ENCODE results near the gene CFAP97D2. TPM values are rescaled to one million over a fixed set of nuclear protein-coding genes. Genes with fewer than 3 reads are reported as not detected.
A peak's percentile ranks its signal among the peaks of the same experiment; 100 is the strongest.

Gene CFAP97D2
- total and polyA plus RNA-seq, 4 donors = 1.3 to 3.7 (median 1.5) TPM

GRCh38 chr13:114230117-114230516 lies 51.1 kb downstream of the CFAP97D2 start:
- DNase-seq (no peak), ATAC-seq (ENCODE audit: insufficient read depth, low FRiP score) (no peak)
- TF ChIP-seq, protein P1, sequence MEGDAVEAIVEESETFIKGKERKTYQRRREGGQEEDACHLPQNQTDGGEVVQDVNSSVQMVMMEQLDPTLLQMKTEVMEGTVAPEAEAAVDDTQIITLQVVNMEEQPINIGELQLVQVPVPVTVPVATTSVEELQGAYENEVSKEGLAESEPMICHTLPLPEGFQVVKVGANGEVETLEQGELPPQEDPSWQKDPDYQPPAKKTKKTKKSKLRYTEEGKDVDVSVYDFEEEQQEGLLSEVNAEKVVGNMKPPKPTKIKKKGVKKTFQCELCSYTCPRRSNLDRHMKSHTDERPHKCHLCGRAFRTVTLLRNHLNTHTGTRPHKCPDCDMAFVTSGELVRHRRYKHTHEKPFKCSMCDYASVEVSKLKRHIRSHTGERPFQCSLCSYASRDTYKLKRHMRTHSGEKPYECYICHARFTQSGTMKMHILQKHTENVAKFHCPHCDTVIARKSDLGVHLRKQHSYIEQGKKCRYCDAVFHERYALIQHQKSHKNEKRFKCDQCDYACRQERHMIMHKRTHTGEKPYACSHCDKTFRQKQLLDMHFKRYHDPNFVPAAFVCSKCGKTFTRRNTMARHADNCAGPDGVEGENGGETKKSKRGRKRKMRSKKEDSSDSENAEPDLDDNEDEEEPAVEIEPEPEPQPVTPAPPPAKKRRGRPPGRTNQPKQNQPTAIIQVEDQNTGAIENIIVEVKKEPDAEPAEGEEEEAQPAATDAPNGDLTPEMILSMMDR (IDR thresholded peaks at IDR 0.05; ENCODE audit: control extremely low read depth, extremely low read depth) = no peak
- Histone ChIP-seq H3K4me1 (ENCODE audit: control insufficient read depth in 5 of 5, insufficient read depth in 5 of 5, low read length in 5 of 5) (peaks cover 0 to 1% (median 0%) of the 10 kb centered on the region in 5 donors), H3K9me3 (ENCODE audit: control insufficient read depth in 4 of 4, insufficient read depth in 3 of 4, low read length in 3 of 4) (no peaks in the 10 kb centered on the region), H3K27me3 (ENCODE audit: control insufficient read depth in 3 of 3, insufficient read depth in 3 of 3, low read length in 2 of 3) (peaks cover 0 to 37% (median 37%) of the 10 kb centered on the region in 3 donors), H3K9ac (ENCODE audit: insufficient read depth in 1 of 2, low read length in 2 of 2) (no peak overlapping the region), H3K36me3 (ENCODE audit: control insufficient read depth in 4 of 4, insufficient read depth in 4 of 4, low read length in 4 of 4) (no peaks in the 10 kb centered on the region), H3K27ac (ENCODE audit: low read depth in 1 of 2, low read length in 1 of 2) (no peak overlapping the region), H3K4me3 (no peak overlapping the region)
- 28 to 33% methylated on average over 7 of the region's 7 CpGs for WGBS, 2 donors

DNA sequence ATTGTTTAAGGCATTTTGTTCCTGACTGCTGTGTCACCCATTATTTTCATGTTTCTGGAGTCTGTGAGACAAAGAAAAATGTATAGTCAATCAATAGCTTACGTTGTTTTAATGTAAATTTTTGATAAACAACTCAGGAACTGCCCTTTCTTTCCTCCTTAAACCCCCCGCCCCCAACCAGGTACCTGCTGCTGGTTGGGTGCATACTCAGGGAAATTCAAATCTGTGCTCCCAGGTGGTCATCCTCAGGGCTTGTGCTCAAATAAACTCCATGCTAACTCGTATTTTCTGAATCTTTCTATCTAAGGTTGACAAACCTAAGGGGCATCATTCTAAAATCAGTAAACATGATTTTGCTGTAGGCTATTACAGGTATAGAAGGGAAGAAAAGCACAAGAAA lies 51.5 kb downstream of the CFAP97D2 start:
- peaks cover 0 to 37% (median 37%) of the 10 kb centered on the region in 3 donors for H3K27me3 ChIP-seq (ENCODE audit: control insufficient read depth in 3 of 3, insufficient read depth in 3 of 3, low read length in 2 of 3)
- H3K4me1 ChIP-seq (ENCODE audit: control insufficient read depth in 5 of 5, insufficient read depth in 5 of 5, low read length in 5 of 5) = peaks cover 0 to 2% (median under 1%) of the 10 kb centered on the region in 5 donors
- DNase-seq (no peak), ATAC-seq (ENCODE audit: insufficient read depth, low FRiP score) (no peak)
- H3K9me3 ChIP-seq (ENCODE audit: control insufficient read depth in 4 of 4, insufficient read depth in 3 of 4, low read length in 3 of 4) = no peaks in the 10 kb centered on the region
- TF ChIP-seq, protein P1 (IDR thresholded peaks at IDR 0.05; ENCODE audit: control extremely low read depth, extremely low read depth) = no peak
- H3K36me3 ChIP-seq (ENCODE audit: control insufficient read depth in 4 of 4, insufficient read depth in 4 of 4, low read length in 4 of 4) = no peaks in the 10 kb centered on the region
- H3K4me3 ChIP-seq = no peak overlapping the region
- H3K27ac ChIP-seq (ENCODE audit: low read depth in 1 of 2, low read length in 1 of 2) = no peak overlapping the region
- WGBS, 2 donors = 42 to 60% methylated on average over 3 of the region's 3 CpGs
- H3K9ac ChIP-seq (ENCODE audit: insufficient read depth in 1 of 2, low read length in 2 of 2) = no peak overlapping the region

DNA sequence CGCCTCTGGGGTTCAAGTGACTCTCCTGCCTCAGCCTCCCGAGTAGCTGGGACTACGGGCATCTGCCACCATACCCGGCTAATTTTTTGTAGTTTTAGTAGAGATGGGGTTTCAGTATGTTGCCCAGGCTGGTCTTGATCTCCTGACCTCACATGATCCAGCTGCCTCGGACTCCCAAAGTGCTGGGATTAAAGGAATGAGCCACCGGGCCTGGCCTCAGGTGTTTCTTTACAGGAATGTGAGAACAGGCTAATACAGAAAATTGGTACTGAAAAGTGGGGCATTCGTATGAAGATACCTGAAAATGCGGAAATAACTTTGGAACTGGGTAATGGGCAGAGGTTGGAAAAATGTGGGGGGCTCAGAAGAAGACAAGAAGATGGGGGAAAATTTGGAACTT lies 52.8 kb downstream of the CFAP97D2 start:
- Histone ChIP-seq H3K27me3 (ENCODE audit: control insufficient read depth in 3 of 3, insufficient read depth in 3 of 3, low read length in 2 of 3) (peaks cover 0 to 37% (median 37%) of the 10 kb centered on the region in 3 donors), H3K9me3 (ENCODE audit: control insufficient read depth in 4 of 4, insufficient read depth in 3 of 4, low read length in 3 of 4) (no peaks in the 10 kb centered on the region), H3K4me3 (no peak overlapping the region), H3K9ac (ENCODE audit: insufficient read depth in 1 of 2, low read length in 2 of 2) (no peak overlapping the region), H3K27ac (ENCODE audit: low read depth in 1 of 2, low read length in 1 of 2) (no peak overlapping the region), H3K36me3 (ENCODE audit: control insufficient read depth in 4 of 4, insufficient read depth in 4 of 4, low read length in 4 of 4) (peaks cover 0 to 3% (median 0%) of the 10 kb centered on the region in 4 donors), H3K4me1 (ENCODE audit: control insufficient read depth in 5 of 5, insufficient read depth in 5 of 5, low read length in 5 of 5) (peaks cover 3 to 8% (median 5%) of the 10 kb centered on the region in 5 donors)
- ATAC-seq (ENCODE audit: insufficient read depth, low FRiP score) (no peak), DNase-seq (no peak)
- TF ChIP-seq, protein P1 (IDR thresholded peaks at IDR 0.05; ENCODE audit: control extremely low read depth, extremely low read depth) = no peak
- 79 to 92% methylated on average over 8 of the region's 8 CpGs for WGBS, 2 donors

- WGBS, 2 donors = 64 to 80% methylated on average over 4 of the region's 4 CpGs
- no peak for ATAC-seq (ENCODE audit: insufficient read depth, low FRiP score)
- Histone ChIP-seq H3K4me1 (ENCODE audit: control insufficient read depth in 5 of 5, insufficient read depth in 5 of 5, low read length in 5 of 5) (peaks cover 3 to 8% (median 5%) of the 10 kb centered on the region in 5 donors), H3K27ac (ENCODE audit: low read depth in 1 of 2, low read length in 1 of 2) (peak overlapping the region; percentile 81 to 83), H3K4me3 (peak overlapping the region; percentile 18), H3K27me3 (ENCODE audit: control insufficient read depth in 3 of 3, insufficient read depth in 3 of 3, low read length in 2 of 3) (peaks cover 0 to 18% (median 15%) of the 10 kb centered on the region in 3 donors), H3K9me3 (ENCODE audit: control insufficient read depth in 4 of 4, insufficient read depth in 3 of 4, low read length in 3 of 4) (no peaks in the 10 kb centered on the region), H3K9ac (ENCODE audit: insufficient read depth in 1 of 2, low read length in 2 of 2) (peak overlapping the region in 1 of 2 donors; percentile 1), H3K36me3 (ENCODE audit: control insufficient read depth in 4 of 4, insufficient read depth in 4 of 4, low read length in 4 of 4) (peaks cover 9 to 17% (median 13%) of the 10 kb centered on the region in 4 donors)
- TF ChIP-seq, protein P1 (IDR thresholded peaks at IDR 0.05; ENCODE audit: control extremely low read depth, extremely low read depth) = no peak
- no peak for DNase-seq
These were observed 55.2 kb downstream of the CFAP97D2 start for GRCh38 chr13:114234266-114234644.

Data from lung (tissue), 12 donors.